Measurements from ENCODE around the gene FDCSP.
"Not testable (repeated sequence)": the region's sequence is repeated elsewhere in the genome, so short reads cannot be mapped to it uniquely, and the experiment has no call there.

FDCSP gene

DNA sequence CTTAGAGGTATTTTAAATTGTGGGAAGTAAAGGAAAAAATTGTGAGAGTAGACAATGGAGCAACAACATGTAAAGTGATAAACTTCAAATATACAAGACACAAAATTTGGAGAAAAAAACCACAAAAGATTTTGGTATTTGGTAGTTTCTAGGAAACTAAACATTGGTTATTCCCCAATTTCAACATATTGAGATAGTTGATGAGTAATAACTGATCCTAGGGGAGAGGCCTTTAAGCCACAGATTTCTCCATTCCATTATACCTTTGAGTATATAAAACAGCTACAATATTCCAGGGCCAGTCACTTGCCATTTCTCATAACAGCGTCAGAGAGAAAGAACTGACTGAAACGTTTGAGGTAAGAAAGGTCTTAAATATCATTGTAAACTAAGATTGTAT is at the start of gene FDCSP:
FDCSP (plus strand) TSS at position 301 of the 400 bp plus-strand sequence. CDS start 5,071 bp downstream, outside the sequence.
- DNase-seq = no peak

DNA sequence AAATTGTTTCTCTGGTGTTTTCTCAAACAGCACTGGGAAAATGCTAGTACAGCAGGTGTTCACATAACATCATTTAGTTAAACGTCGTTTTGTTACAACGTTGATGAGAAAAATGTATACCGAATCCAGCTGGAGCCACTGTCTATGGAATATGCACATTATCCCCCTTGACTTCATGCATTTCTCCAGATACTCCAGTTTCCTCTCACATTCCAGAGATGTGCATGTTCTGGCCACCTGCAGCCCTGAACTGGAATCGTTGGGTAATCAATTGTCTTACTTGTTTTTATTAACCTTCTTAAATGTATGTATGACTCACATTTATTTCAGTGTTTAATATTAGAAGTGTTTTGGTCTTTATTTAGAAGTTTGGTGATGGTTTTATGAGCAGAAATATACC is 48.8 kb upstream of the FDCSP start:
- DNase-seq = no peak

DNA sequence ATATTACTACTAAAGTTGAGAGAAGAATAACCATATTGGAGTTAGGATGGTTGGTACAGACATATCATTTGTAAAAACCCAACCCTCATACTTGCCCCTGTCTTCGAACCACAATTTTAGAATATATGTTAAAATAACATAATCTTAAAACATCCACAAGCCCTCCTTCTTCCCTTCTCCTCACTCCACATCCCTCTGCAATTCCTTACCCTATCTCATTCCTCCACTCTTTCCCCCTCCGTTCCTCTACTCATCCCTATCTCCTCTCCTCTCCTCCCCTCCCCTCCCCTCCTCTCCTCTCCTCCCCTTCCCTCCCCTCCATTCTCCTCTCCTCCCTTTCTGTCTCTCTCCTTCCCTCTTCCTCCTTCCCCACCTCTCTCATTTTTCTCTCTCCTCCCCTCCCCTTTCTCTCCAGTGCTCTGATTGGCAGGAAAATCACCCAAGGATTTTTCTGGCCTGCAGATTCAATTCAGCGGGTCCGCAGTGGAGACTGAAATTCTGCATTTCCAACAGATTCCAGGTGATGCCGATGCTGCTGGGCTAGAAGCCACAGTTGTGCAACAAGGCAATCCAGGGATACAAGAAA is 47.8 kb upstream of the FDCSP start:
- DNase-seq = no peak

DNA sequence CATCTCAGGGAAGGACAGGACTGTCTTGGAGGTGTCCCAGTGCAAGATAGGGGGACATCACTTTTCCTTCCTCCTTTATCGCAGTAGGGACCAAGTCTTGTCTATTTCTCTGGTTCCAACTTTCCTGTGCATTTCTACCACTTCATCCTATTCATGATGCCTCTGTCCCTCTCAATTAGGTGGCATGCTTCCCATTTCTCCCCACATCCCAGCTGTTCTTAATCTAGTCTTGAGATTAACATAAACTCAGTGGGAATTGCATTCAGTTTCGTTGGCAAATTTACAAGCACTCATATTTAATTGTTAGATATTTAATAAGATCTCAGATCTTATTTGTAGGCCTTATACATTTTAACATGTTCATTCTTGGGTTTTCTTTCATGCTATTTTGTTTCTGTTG is 46.1 kb upstream of the FDCSP start:
- no peak for DNase-seq

DNA sequence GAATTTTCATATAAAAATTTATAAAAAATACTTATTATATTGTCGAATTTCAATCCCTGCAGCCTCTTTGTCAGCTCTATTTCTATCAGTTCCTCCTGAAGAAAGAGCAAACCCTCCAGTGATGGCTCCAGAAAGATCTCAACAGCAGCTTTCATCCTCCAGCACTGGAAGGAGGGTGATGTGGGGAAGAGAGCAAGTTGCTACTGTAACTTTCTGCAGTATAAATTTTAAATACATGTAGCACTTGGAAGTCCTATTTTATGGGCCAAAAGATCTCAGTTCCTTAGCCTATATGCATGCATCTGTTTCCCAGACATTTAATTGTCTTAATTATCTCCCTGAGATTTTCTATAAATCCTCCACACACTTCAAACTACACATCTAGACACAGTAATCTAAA is 44.1 kb upstream of the FDCSP start:
- no peak for DNase-seq

DNA sequence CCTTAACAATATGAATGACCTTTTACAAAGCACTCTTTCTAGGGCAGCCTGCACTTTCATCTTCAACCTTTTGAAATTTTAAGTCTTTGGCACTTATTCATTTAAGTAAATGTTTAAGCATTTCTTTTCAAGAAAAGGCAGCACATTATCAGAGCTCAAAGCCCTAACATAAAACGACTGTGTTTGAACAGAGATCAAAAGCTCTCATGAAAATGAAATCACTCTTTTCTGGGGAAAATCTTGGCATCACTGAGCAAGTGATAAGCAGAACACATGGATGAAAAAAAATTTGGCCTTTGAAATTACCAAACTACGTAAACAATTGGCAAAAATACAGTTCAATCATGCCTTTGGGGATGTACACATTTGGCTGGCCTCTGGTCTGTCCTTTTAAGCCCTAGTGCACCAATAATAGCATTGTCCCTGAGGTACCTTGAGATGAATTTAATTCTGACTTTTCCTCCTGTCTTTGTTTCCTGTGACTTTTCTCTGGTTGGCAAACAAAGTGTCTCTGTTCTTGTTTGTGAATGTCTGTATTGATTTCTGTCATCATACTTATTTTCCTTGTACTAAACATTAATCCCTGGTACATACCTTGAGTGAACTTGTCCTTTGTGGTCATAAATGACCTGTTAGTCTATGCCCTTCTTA is 43.3 kb upstream of the FDCSP start:
- no peak for DNase-seq

DNA sequence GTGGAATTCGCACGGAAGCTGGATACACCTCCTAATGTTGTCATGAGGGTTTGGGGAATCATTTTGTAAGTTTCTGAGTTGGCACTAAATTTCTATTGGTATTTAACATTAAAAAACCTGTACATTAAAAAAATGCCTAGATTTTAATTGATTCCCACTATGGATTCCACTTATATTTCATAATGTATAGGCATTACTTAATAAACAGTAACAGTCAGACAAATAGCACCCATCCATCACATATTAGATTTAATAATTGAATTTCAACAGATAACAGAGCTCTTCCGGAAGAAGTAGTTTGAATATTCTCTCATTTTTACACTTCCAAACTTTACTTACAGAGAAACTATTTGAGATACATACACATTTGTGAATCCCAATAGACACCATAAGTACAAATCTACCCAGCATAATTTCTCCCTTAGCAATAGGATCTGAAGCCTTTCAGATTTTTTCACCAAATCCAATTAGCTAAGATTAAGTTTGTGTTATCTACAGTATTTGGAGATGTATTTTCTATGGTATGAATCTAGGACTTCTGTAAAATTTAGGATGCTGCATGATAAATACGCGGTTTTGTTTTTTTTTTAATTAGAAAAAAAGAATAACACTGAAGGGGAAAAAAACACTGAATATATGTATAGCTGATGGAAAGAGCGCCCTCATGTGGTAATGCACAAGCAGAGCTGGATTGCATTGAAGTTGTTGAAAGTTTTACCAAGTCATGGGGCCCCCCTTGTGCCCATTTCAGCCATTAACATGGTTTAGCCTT is 42.6 kb upstream of the FDCSP start:
- DNase-seq = no peak

DNA sequence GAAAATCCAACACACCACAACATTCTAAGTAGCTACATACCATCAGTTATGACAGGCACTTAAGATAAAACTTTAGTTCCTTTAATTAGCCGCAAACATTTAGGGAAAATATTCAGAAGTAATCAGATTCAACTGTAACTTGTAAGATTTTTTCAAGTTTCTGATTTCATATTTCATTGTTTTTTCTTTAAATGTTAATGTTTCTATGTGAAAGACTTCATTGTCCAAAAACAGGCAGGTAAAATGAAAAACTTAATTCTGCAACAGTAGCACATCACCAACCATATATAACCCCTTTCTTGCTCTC is 42.0 kb upstream of the FDCSP start:
- no peak for DNase-seq

DNA sequence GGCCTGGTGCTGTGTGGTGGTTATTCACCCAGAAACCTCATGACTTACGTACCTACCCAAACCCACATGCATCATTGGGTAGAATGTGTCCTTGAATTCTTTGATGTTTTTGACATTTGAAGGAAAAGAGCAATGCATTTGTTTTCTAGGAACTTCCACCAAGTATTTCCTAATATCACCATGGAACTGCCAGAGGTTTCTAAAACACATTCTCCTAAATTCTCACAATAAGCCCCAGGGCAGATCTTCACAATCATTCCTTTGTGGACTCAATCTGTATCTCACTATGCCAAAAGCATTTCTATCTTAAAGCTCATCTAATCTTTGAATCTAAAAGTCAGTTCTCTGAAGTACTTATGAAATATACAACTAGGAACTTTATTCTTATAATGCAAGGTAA is 38.7 kb upstream of the FDCSP start:
- DNase-seq = no peak

DNA sequence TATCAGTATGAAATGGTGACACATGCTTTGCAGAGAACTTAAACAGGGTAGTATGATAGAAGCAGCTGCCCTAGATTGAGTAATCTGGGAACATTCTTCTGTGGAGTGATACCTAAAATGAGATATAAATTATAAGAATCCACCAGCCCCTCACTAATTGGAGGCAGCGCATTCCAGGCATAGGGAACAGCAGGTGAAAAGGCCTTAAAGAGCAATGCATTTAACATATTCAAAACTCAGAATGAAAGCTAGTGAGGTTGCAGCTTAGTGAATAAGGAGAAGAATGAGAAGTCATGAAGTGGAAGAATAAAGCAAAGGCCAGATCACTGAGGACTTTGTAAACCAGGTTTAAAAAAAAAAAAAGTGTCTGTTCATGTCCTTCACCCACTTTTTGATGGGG is 35.3 kb upstream of the FDCSP start:
- no peak for DNase-seq

DNA sequence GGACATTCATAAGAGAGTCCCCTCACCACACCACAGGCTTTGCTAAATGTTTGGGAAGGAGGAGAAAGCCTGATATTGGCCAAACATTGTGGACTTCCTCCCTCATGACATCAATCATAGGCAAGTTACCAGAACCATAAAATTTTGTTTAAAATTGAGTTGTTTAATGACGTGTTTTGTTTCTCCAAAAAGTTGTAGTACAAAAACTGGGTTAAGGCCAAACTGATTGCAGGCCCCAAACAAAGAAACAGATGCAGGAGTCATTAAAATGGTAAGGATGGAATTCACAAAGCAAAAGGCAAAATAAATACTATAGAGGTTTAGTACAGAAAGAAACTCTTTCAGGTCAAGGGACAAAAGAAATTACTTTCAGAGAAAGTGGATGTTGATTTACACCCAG is 34.3 kb upstream of the FDCSP start:
- no peak for DNase-seq

DNA sequence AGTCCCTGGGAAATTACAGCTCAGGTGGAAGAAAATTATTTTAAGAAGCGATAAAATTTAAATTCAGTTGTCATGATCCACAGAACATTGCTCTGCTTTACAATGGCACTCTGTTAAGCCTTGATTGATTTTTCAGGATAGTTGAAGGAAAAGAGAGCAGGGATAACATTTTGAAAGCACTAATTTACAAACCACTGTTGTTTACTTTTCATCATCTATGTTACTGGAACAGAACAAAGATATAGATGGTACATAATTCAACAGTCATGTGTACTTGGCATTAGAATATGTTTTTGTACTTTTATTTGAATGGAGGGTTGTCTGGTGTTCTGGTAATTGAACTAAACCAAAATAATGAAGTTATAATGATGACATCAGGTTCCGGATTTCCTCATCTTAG is 33.0 kb upstream of the FDCSP start:
- no peak for DNase-seq

DNA sequence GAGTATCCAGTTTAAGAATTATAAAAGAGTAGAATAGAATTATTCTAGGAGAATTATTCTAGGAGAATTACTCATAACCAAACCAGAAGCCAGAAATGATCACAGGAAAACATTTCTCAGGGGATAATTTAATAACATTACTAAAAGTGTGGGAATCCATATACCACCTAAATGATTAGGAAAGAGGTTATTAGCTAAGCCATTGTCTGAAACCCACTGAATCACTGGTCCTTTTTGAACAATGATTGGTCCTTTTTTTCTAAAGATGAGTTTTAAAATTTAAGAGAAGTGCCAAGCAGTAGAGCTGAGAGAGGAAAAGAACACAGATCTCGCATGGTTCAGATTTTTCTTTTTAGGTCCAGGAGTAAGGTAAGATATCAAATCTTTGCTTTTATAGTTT is 30.5 kb upstream of the FDCSP start, which contains the start of gene ODAM:
ODAM (plus strand) TSS at position 301 of the 400 bp plus-strand sequence. CDS start 819 bp downstream, outside the sequence.
- no peak for DNase-seq

DNA sequence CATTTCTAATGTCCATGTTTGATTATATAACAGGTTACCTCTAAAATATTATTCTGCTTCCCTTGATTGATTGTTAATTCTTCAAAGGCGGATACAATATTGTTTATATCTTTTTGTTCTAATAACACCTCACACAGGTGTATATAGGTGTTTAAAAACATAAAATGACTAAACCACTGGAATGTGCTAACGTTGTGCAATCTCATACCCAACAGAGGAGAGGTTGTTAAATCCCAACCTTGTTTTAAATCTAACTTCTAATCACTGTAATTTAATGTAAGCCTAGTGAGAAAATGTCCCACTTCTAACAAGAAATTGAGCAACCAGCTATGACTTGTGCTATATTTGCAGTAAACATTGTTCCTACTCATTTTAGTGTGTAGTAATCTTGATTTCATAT is 29.1 kb upstream of the FDCSP start:
- DNase-seq = no peak

DNA sequence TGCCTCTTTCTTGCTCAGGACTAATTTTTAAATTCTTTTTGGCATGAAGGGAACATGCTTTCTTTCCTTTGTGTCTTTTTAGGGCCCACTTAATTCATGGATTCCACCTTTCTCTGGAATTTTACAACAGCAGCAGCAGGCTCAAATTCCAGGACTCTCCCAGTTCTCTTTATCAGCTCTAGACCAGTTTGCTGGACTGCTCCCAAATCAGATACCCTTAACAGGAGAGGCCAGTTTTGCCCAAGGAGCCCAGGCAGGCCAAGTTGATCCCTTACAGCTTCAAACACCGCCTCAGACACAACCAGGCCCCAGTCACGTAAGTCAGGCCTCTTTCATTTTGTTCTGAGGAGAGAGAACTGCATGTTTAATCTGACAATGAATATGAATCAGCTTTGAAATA is 28.1 kb upstream of the FDCSP start:
- DNase-seq = no peak

DNA sequence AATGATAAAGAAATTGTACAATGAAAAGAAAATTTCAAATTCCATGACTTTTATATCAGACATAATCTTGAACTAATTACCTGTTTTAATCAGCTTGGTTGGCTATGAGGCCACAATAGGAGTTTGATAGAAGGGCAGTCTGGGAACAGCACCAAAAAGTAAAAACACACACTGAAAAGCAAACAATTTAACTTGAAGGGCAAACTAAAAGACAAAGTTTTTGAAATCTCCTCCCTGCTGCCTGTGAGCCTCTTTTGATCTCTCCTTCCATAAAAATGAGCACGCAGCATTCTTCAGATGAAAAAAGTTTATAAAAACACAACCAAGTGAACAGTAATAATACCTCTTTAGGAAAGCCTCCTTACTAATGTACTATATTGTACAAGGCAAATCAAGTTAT is 22.3 kb upstream of the FDCSP start:
- DNase-seq = no peak

DNA sequence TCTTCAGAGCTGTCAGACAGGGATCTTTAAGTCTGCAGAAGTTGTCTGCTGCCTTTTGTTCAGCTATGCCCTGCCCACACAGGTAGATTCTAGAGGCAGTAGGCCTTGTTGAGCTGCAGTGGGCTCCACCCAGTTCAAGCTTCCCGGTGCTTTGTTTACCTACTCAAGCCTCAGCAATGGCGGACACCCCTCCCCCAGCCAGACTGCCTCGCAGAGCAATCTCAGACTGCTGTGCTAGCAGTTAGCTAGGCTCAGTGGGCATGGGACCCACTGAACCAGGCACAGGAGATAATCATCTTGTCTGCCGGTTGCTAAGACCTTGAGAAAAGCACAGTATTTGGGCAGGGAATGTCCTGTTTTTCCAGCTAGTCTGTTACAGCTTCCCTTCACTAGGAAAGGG is 13.2 kb upstream of the FDCSP start:
- not testable (repeated sequence) for DNase-seq

DNA sequence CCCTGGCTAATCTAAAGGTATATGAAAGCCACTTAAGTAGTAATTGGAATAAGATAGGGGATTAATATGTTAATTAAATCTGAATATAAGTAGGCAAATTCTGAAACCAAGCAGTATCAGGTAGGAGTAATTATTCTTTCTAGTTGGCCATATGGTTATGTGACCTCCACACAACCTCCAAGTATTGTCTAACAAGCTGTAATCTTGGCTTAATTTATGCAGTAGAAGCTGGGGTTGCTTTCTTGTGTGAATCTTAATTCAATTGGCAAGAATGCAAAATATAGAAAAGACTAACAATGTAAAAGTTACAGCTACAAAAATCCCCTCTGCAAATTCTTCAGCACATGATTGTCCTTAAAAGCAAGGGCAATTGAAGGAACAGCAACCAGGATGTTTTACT is 9.8 kb upstream of the FDCSP start:
- DNase-seq = not testable (repeated sequence)

DNA sequence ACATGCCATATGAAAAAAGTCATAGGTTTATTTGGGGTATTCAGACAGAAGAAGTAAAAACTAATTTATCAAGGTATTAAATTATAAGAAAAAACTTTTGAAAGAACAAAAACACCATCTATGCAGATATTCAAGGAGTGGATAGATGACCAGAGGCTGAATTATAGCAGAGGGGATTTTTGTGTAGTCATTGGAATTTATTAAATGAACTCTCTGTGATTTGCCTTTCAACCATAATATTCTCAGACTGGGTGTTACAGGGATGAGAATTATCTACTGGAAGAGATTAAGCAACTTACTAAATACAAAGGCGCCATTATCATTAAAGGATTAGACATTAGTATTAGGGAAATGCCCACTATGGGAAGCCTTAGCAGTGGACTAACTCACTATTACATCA is 9.4 kb upstream of the FDCSP start:
- DNase-seq = not testable (repeated sequence)

DNA sequence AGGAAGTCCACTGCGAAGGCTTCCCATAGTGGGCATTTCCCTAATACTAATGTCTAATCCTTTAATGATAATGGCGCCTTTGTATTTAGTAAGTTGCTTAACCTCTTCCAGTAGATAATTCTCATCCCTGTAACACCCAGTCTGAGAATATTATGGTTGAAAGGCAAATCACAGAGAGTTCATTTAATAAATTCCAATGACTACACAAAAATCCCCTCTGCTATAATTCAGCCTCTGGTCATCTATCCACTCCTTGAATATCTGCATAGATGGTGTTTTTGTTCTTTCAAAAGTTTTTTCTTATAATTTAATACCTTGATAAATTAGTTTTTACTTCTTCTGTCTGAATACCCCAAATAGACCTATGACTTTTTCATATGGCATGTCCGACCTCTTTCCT is 4.5 kb upstream of the FDCSP start:
- not testable (repeated sequence) for DNase-seq

DNA sequence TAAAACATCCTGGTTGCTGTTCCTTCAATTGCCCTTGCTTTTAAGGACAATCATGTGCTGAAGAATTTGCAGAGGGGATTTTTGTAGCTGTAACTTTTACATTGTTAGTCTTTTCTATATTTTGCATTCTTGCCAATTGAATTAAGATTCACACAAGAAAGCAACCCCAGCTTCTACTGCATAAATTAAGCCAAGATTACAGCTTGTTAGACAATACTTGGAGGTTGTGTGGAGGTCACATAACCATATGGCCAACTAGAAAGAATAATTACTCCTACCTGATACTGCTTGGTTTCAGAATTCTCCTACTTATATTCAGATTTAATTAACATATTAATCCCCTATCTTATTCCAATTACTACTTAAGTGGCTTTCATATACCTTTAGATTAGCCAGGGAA is 4.1 kb upstream of the FDCSP start:
- DNase-seq = not testable (repeated sequence)

DNA sequence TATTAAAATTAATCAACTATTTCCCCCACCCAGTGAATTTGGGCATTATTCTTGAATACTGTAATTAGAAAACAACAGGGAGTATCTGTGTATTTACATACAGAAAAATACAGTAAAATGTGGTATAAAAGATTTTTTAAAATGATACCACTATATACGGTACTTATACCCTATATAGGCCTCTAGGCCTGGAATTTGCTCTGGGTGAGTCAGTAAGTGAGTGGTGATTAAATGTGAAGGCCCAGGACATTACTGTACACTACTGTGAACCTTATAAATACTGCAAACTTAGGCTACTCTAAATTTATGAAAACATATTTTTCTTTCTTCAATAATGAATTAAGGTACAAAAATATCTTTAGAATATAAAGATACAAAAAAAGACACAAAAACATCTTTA is 10.2 kb downstream of the FDCSP start:
- no peak for DNase-seq

DNA sequence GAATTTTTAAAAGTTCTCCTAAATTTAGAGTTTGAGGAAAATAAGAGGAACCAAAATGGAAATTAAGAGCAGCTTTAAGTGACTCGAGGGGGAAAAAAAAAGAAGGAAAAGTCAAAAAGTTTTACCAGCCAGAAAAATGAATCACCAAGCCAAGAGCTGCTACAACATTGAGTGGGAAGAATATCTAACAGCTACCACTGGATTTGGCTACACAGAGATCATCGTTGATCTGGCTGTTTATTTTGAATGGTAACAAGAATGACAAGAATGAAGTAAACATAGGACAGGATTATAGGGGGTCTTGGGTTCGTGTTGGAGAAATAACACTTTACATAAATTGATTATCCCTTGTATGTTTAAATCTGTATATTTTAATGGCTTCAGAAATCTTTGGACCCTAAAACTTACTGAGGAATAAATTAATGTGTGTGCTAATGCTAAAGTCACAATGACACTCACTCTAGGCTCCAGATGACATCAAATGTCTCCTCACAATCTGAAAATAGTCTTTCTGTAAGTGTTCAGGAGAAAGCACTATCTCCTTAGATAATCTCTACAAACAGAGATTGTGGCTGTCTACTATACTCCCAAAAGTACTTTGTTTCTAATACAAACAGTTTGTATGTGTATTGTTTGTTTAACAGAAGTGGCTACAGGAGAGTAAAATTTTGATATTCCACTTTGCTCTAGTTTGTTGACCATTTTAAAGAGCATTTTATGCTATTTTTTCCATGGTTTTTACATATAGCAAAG is 13.4 kb downstream of the FDCSP start:
- DNase-seq = no peak

Measured in right forelimb (tissue), 1 donor.